K562 (cell line): Measurements from ENCODE around the gene ATXN7L2. TPM values are rescaled to one million over a fixed set of nuclear protein-coding genes. Genes with fewer than 3 reads are reported as not detected.

Experiments used
- ATAC-seq: fragments of 200-7000 bp; cut with Tn5 transposase; 3 replicates; pipeline ENCODE4 v1.9.1; 2020; ENCODE audit warnings: moderate library complexity
- BruUV-seq: library from RNA; stranded (reverse); fragments of 400-500 nt; replicated peaks from 2 replicates; lab custom pipeline; 2021; lab: Mats Ljungman, UMichigan
- CTCF ChIA-PET: fragments of 300-600 bp; formaldehyde crosslinking; extraction: SDS; loops from one replicate; lab custom pipeline; 2021; ENCODE audit warnings: low intra/inter-chr PET ratio; lab: Yijun Ruan, JAX
- POLR2A ChIA-PET: fragments of 300-600, 350-650 bp; sonication (Branson Sonifier 250); formaldehyde crosslinking; extraction: SDS; loops from one replicate; lab custom pipeline; 2021; ENCODE audit warnings: antibody characterized with exemption, inconsistent platforms; lab: Yijun Ruan, JAX
- DNase-seq, 4 experiments: peaks; one replicate each; pipeline versions ENCODE4 v3.0.0 to v3.0.0-alpha.2; 2011 to 2018; ENCODE audit warnings: low spot score in 3 of 4, mixed read lengths in 3 of 4; ENCODE audit errors: extremely low read depth in 1 of 4
- FAIRE-seq: peaks from 2 replicates; lab custom pipeline; 2011; peaks lifted over from hg19 to GRCh38; lab: Jason Lieb, UNC
- H2AFZ ChIP-seq: 2 replicates; pipeline ENCODE4 v1.6.0; 2011; ENCODE audit warnings: low read depth, low read length, control low read depth, inconsistent platforms
- H3K27ac ChIP-seq: fragments of 200-600 bp; 3 replicates; pipeline ENCODE4 v1.8.0; 2011; ENCODE audit warnings: low read depth, mild to moderate bottlenecking, control low read depth, inconsistent platforms, low read length, moderate library complexity, mixed read lengths; ENCODE audit errors: extremely low read depth
- H3K27me3 ChIP-seq, 2 experiments: fragments of 300-600 bp in 1 of 2; 2 replicates in 1 of 2; 3 replicates in 1 of 2; pipeline versions ENCODE4 v1.6.0 to v1.8.0; 2011; ENCODE audit warnings: inconsistent platforms in 2 of 2, low read length in 2 of 2, mild to moderate bottlenecking in 1 of 2, mixed read lengths in 1 of 2, moderate library complexity in 1 of 2; ENCODE audit not compliant: control insufficient read depth in 2 of 2, insufficient read depth in 2 of 2
- H3K36me3 ChIP-seq: fragments of 300-600 bp; 3 replicates; pipeline ENCODE4 v1.8.0; 2011; ENCODE audit warnings: mild to moderate bottlenecking, low read length, inconsistent platforms; ENCODE audit not compliant: control insufficient read depth, insufficient read depth
- H3K4me1 ChIP-seq, 2 experiments: fragments of 200-600 bp in 1 of 2; replicated peaks in 1 of 2; 2 replicates in 1 of 2; 3 replicates in 1 of 2; pipeline versions ENCODE4 v1.5.1 to v1.8.0; 2011; ENCODE audit warnings: inconsistent platforms in 2 of 2, low read length in 2 of 2, mild to moderate bottlenecking in 1 of 2, mixed read lengths in 1 of 2, moderate library complexity in 1 of 2; ENCODE audit not compliant: control insufficient read depth in 2 of 2, insufficient read depth in 2 of 2
- H3K4me2 ChIP-seq: 2 replicates; pipeline ENCODE4 v1.6.1; 2011; ENCODE audit warnings: low read length, control low read depth, inconsistent platforms, mixed read lengths; ENCODE audit not compliant: insufficient read depth
- H3K4me3 ChIP-seq: fragments of 200-600 bp; sonication (generic), shearing (Covaris generic); 2 replicates; pipeline ENCODE4 v1.5.1; 2016; ENCODE audit warnings: control low read depth, inconsistent platforms
- H3K79me2 ChIP-seq: fragments of 200-600 bp; 3 replicates; pipeline ENCODE4 v1.8.0; 2011; ENCODE audit warnings: low read length, inconsistent platforms; ENCODE audit not compliant: control insufficient read depth, insufficient read depth
- H3K9ac ChIP-seq, 2 experiments: 2 replicates each; pipeline versions ENCODE4 v1.6.0 to v1.6.1; 2011; ENCODE audit warnings: low read depth in 2 of 2, low read length in 2 of 2, control low read depth in 1 of 2, inconsistent platforms in 1 of 2, mild to moderate bottlenecking in 1 of 2, mixed read lengths in 1 of 2; ENCODE audit not compliant: insufficient read depth in 1 of 2
- H3K9me1 ChIP-seq: one replicate; pipeline ENCODE4 v1.6.0; 2011; ENCODE audit warnings: inconsistent platforms, mild to moderate bottlenecking, low read length, moderate library complexity; ENCODE audit not compliant: control insufficient read depth, insufficient read depth
- H3K9me3 ChIP-seq: replicated peaks from 2 replicates; pipeline ENCODE4 v1.5.1; 2011; ENCODE audit warnings: low read depth, low read length, inconsistent platforms; ENCODE audit not compliant: control insufficient read depth, insufficient read depth
- H4K20me1 ChIP-seq: replicated peaks from 2 replicates; pipeline ENCODE4 v1.6.1; 2011; ENCODE audit warnings: low read length, inconsistent platforms, mixed read lengths; ENCODE audit not compliant: control insufficient read depth, insufficient read depth
- DDX20 ChIP-seq: fragments of 450-650 bp; IDR thresholded peaks from 2 replicates; pipeline ENCODE4 v1.6.1; 2016; ENCODE audit warnings: missing genetic modification characterization, low read depth, mild to moderate bottlenecking, missing compliant biosample characterization, moderate library complexity
- FOXK2 ChIP-seq, 2 experiments: fragments of 450-650 bp; IDR thresholded peaks in 1 of 2; conservative IDR thresholded peaks in 1 of 2; 2 replicates each; pipeline ENCODE4 v1.6.1; 2016; ENCODE audit warnings: low read depth in 2 of 2, mild to moderate bottlenecking in 1 of 2
- GTF2F1 ChIP-seq: IDR thresholded peaks from 2 replicates; pipeline ENCODE4 v1.6.1; 2011; ENCODE audit warnings: low read depth, low read length, improper control_type of control experiment
- HNRNPH1 ChIP-seq: fragments of 200-400 bp; formaldehyde crosslinking; optimal IDR thresholded peaks from 2 replicates; pipeline ENCODE3; 2017; ENCODE audit warnings: low read depth, mild to moderate bottlenecking, low read length, moderate library complexity
- HNRNPLL ChIP-seq: fragments of 200-400 bp; formaldehyde crosslinking; IDR thresholded peaks from 2 replicates; pipeline ENCODE4 v1.6.1; 2017; ENCODE audit warnings: low read length, low read depth, mild to moderate bottlenecking; ENCODE audit not compliant: poor library complexity, severe bottlenecking
- MLX ChIP-seq, 2 experiments: fragments of 450-650 bp in 1 of 2; sonication (generic) in 1 of 2; formaldehyde crosslinking; conservative IDR thresholded peaks; 2 replicates each; pipeline versions ENCODE4 v1.4.0 to v1.8.1; 2020 to 2022; ENCODE audit warnings: mild to moderate bottlenecking in 1 of 2, missing genetic modification reagents in 1 of 2
- PTRF ChIP-seq: fragments of 450-650 bp; IDR thresholded peaks from 2 replicates; pipeline ENCODE4 v1.6.1; 2016; ENCODE audit warnings: mild to moderate bottlenecking, missing genetic modification characterization, missing compliant biosample characterization
- SMAD1 ChIP-seq: fragments of 150-350 bp; IDR thresholded peaks from 2 replicates; pipeline ENCODE4 v1.6.1; 2014; ENCODE audit warnings: low read length, low read depth; ENCODE audit not compliant: partially characterized antibody
- YBX1 ChIP-seq: fragments of 450-650 bp; IDR thresholded peaks from 2 replicates; pipeline ENCODE4 v1.7.1; 2016; ENCODE audit warnings: mild to moderate bottlenecking
- ZKSCAN3 ChIP-seq: fragments of 250-450 bp; sonication (Bioruptor Pico); IDR thresholded peaks from 2 replicates; pipeline ENCODE4 v1.4.0; 2020
- WGBS: fragments of 100-300 bp; shearing (Covaris generic); methylation state at CpG from one replicate; pipeline ENCODE4 v1.1.6; 2016; ENCODE audit warnings: low coverage, mixed read lengths; ENCODE audit not compliant: insufficient coverage; ENCODE audit errors: missing lambda C conversion rate; 5-methylcytosine and 5-hydroxymethylcytosine counted together
- in situ Hi-C: fragments of 300-500 bp; cut with MboI; formaldehyde crosslinking; loops from 4 replicates; pipeline ENCODE4 v1.15.0; 2018; ENCODE audit warnings: inconsistent platforms, mixed read lengths
- intact Hi-C: fragments of 100-400 bp; cut with micrococcal nuclease; formaldehyde crosslinking; loops from 2 replicates; pipeline ENCODE4 v1.14.2; 2022
- polyA plus RNA-seq, 8 experiments: library from polyadenylated mRNA; depleted of rRNA in 4 of 8; stranded (reverse) in 5 of 8; unstranded in 3 of 8; fragments of >200 nt; fragmentation: Nextera tagmentation in 2 of 8; fragmentation: Illumina TruSeq in 1 of 8; extraction: Ambion mirVana in 2 of 8; extraction: Trizol in 1 of 8; gene quantifications; 2 replicates each; pipeline versions ENCODE4 v1.2.1 to v1.2.3, GENCODE V29; 2011 to 2014; ENCODE audit warnings: inconsistent platforms in 1 of 8, missing spikeins in 1 of 8
- total RNA-seq, 7 experiments: library from RNA; depleted of rRNA in 6 of 7; stranded (reverse); fragments of >200 nt in 6 of 7; fragmentation: Illumina TruSeq in 2 of 7; extraction: Trizol in 2 of 7; gene quantifications; 2 replicates each; pipeline versions ENCODE4 v1.2.1 to v1.2.3, GENCODE V29; 2011 to 2021; ENCODE audit warnings: low replicate concordance in 1 of 7
- TF ChIP-seq, protein P1 (sequence below): sonication (generic); formaldehyde crosslinking; IDR thresholded peaks from 2 replicates; pipeline ENCODE4 v1.8.1; 2023; ENCODE audit warnings: mild to moderate bottlenecking, missing genetic modification reagents

ATXN7L2 gene
- total and polyA plus RNA-seq, 9 of the 15 experiments (the other 6 are each of a cell fraction or from before 2014, with no cell fraction given): 0.21 to 10.4 (median 5.8) TPM

GRCh38 chr1:109481646-109482045 is 2.1 kb upstream of the ATXN7L2 start:
- in situ Hi-C loops: no loop called here
- no peak for TF ChIP-seq MLX (CRISPR knock-in tag; conservative IDR thresholded peaks at IDR 0.05)
- TF ChIP-seq HNRNPH1: no peak
- no peak for TF ChIP-seq FOXK2 (conservative IDR thresholded peaks at IDR 0.05 in 1 of 2, IDR thresholded peaks at IDR 0.05 in 1 of 2; ENCODE audit: low read depth in 2 of 2)
- TF ChIP-seq DDX20 (tag): no peak
- no peak for TF ChIP-seq HNRNPLL
- TF ChIP-seq, protein P1, sequence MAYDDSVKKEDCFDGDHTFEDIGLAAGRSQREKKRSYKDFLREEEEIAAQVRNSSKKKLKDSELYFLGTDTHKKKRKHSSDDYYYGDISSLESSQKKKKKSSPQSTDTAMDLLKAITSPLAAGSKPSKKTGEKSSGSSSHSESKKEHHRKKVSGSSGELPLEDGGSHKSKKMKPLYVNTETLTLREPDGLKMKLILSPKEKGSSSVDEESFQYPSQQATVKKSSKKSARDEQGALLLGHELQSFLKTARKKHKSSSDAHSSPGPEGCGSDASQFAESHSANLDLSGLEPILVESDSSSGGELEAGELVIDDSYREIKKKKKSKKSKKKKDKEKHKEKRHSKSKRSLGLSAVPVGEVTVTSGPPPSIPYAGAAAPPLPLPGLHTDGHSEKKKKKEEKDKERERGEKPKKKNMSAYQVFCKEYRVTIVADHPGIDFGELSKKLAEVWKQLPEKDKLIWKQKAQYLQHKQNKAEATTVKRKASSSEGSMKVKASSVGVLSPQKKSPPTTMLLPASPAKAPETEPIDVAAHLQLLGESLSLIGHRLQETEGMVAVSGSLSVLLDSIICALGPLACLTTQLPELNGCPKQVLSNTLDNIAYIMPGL (CRISPR knock-in tag): no peak
- no peak for TF ChIP-seq PTRF (tag)
- TF ChIP-seq YBX1: no peak
- no peak for TF ChIP-seq ZKSCAN3 (CRISPR knock-in tag)
- TF ChIP-seq GTF2F1: no peak
- TF ChIP-seq SMAD1: no peak

More at GRCh38 chr1:109481646-109482045, 2.1 kb upstream of the ATXN7L2 start:
- CTCF ChIA-PET: no interaction called here
- 0 out of 2 replicates have a peak, but pooled peaks cover 4% of the 10 kb centered on the region for H4K20me1 ChIP-seq
- BruUV-seq: no TSS peak
- H3K27ac ChIP-seq: no peak overlapping the region
- peaks cover 24 to 46% of the 10 kb centered on the region in 2 experiments for H3K27me3 ChIP-seq
- POLR2A ChIA-PET: interaction anchor here (0.6 to 1.2 kb wide), 4 partner anchors 11 to 371 kb away, joined by 3 read pairs; no protein-coding TSS in a partner anchor
- no peaks in the 10 kb centered on the region for H3K9me1 ChIP-seq
- DNase-seq: no peak
- peaks cover 15 to 31% of the 10 kb centered on the region in 2 experiments; a peak in 4 of 5 replicates for H3K4me1 ChIP-seq
- H3K9me3 ChIP-seq: no peaks in the 10 kb centered on the region
- WGBS: 17% methylated on average over 2 of the region's 2 CpGs
- H2AFZ ChIP-seq: no peak overlapping the region
- no peak for ATAC-seq
- H3K4me3 ChIP-seq: no peak overlapping the region
- H3K36me3 ChIP-seq: peaks cover 9% of the 10 kb centered on the region; the same call in 1 of the 3 replicates
- H3K4me2 ChIP-seq: no peak overlapping the region
- FAIRE-seq: no peak
- peaks cover 9% of the 10 kb centered on the region; the same call in 2 of the 3 replicates for H3K79me2 ChIP-seq
- intact Hi-C loops: no loop called here
- H3K9ac ChIP-seq: no peak overlapping the region
